Neutrophil (primary cell): ENCODE results near the gene FHL2.

Experiments
- H3K27ac ChIP-seq: fragments of 200-600 bp; sonication (generic); 2 replicates; pipeline ENCODE4 v1.5.1; 2016; ENCODE audit warnings: mild to moderate bottlenecking, moderate library complexity
- H3K27me3 ChIP-seq: fragments of 200-600 bp; sonication (generic); 2 replicates; pipeline ENCODE4 v1.6.0; 2016; ENCODE audit warnings: mild to moderate bottlenecking
- H3K36me3 ChIP-seq: fragments of 200-600 bp; sonication (generic); 2 replicates; pipeline ENCODE4 v1.5.1; 2017
- H3K4me1 ChIP-seq, 2 experiments: fragments of 200-600 bp in 1 of 2; sonication (generic) in 1 of 2; 1 replicate in 1 of 2; 2 replicates in 1 of 2; pipeline versions ENCODE4 v1.5.1 to v1.6.1; 2013 to 2016; ENCODE audit warnings: low read depth in 1 of 2, low read length in 1 of 2, mild to moderate bottlenecking in 1 of 2, moderate library complexity in 1 of 2; ENCODE audit not compliant: control insufficient read depth in 1 of 2, insufficient read depth in 1 of 2
- H3K4me3 ChIP-seq, 2 experiments: fragments of 200-600 bp in 1 of 2; sonication (generic) in 1 of 2; 1 replicate in 1 of 2; 2 replicates in 1 of 2; pipeline ENCODE4 v1.5.1; 2013 to 2016; ENCODE audit warnings: low read depth in 1 of 2, low read length in 1 of 2, mild to moderate bottlenecking in 1 of 2, moderate library complexity in 1 of 2
- H3K9me3 ChIP-seq: fragments of 200-600 bp; sonication (generic); 2 replicates; pipeline ENCODE4 v1.5.1; 2016
- CTCF ChIP-seq: fragments of 200-600 bp; sonication (generic); IDR thresholded peaks from 2 replicates; pipeline ENCODE4 v1.5.1; 2016; ENCODE audit warnings: antibody characterized with exemption

The FHL2 gene

GRCh38 chr2:105391058-105391627, 7.7 kb downstream of the FHL2 start:
- Histone ChIP-seq H3K4me1 (no peaks in the 10 kb centered on the region), H3K9me3 (no peaks in the 10 kb centered on the region), H3K36me3 (no peaks in the 10 kb centered on the region), H3K27me3 (peaks cover 33% of the 10 kb centered on the region), H3K27ac (no peak overlapping the region), H3K4me3 (no peak overlapping the region)
- TF ChIP-seq CTCF: no peak

GRCh38 chr2:105390454-105390853, 8.4 kb downstream of the FHL2 start:
- Histone ChIP-seq H3K4me3 (no peak overlapping the region), H3K9me3 (no peaks in the 10 kb centered on the region), H3K27ac (no peak overlapping the region), H3K4me1 (no peaks in the 10 kb centered on the region), H3K27me3 (peaks cover 28% of the 10 kb centered on the region), H3K36me3 (no peaks in the 10 kb centered on the region)
- no peak for TF ChIP-seq CTCF

- Histone ChIP-seq H3K4me3 (no peak overlapping the region), H3K9me3 (no peaks in the 10 kb centered on the region), H3K27ac (no peak overlapping the region), H3K27me3 (peaks cover 26% of the 10 kb centered on the region), H3K36me3 (no peaks in the 10 kb centered on the region), H3K4me1 (no peaks in the 10 kb centered on the region)
- no peak for TF ChIP-seq CTCF
These were observed 9.9 kb downstream of the FHL2 start for GRCh38 chr2:105388971-105389381.

GRCh38 chr2:105387225-105387624, 11.6 kb downstream of the FHL2 start:
- Histone ChIP-seq H3K36me3 (no peaks in the 10 kb centered on the region), H3K9me3 (no peaks in the 10 kb centered on the region), H3K4me1 (no peaks in the 10 kb centered on the region), H3K4me3 (no peak overlapping the region), H3K27me3 (peaks cover 25% of the 10 kb centered on the region), H3K27ac (no peak overlapping the region)
- TF ChIP-seq CTCF: no peak

GRCh38 chr2:105385731-105386540, 12.9 kb downstream of the FHL2 start:
- Histone ChIP-seq H3K36me3 (no peaks in the 10 kb centered on the region), H3K4me1 (no peaks in the 10 kb centered on the region), H3K27me3 (peaks cover 25% of the 10 kb centered on the region), H3K4me3 (no peak overlapping the region), H3K27ac (no peak overlapping the region), H3K9me3 (no peaks in the 10 kb centered on the region)
- no peak for TF ChIP-seq CTCF
